EL (cell line): ENCODE results near the gene APOBEC3A.
A peak's percentile ranks its signal among the peaks of the same experiment; 100 is the strongest.

Source experiments
- DNase-seq: peaks from one replicate; pipeline ENCODE4 v3.0.0-alpha.2; 2016

Gene APOBEC3A

DNA sequence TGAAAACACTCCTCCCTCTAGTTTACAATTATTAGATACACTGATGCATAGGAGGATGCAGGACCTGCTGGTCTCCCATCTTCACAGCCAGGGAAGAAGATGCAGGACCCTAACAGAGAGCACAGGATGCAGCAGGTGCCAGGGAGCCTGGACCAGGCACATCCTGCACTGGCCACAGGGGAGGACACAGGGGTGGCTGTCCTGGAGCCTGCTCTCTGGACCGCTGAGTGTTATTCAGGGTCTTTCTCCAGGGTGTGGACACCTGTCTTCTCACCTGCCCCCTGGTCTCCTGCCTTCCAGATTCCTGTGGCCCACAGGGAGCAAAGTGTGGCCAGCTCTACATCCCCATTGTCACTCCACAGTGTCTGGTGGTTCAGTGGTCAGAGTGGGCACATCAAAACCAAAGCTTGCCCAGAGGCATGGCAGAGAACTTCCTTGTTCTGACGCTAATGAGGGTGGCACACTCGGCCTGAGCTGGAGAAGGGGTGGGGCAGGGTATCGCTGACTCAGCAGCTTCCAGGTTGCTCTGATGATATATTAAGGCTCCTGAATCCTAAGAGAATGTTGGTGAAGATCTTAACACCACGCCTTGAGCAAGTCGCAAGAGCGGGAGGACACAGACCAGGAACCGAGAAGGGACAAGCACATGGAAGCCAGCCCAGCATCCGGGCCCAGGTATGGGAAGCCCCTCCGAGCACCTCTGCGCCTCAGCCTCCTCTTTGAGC is at the start of gene APOBEC3A:
Gene APOBEC3A (plus strand): TSS at position 564 of the 725 bp plus-strand sequence. CDS start 83 bp downstream, at position 647.
- DNase-seq: no peak

- no peak for DNase-seq
Measured at GRCh38 chr22:38907767-38908166, 49.6 kb upstream of the APOBEC3A start.

DNA sequence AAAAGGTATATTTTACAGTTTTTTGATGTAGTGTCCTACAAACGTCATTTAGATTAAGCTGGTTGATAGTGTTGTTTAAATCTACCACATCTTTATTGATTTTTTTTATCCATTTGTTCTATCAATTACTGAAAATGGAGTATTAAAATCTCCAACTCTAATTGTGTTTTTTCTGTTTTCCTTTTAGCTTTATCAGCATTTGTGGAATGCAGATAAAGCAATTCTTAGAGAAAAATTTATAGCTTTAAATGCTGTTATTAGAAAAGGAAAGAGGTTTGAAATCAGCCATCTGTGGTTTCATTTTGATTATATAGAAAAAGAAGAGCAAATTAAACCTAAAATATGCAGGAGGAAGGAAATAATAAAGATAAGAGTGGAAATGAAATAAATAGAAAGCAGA is 46.0 kb upstream of the APOBEC3A start:
- DNase-seq: no peak

DNA sequence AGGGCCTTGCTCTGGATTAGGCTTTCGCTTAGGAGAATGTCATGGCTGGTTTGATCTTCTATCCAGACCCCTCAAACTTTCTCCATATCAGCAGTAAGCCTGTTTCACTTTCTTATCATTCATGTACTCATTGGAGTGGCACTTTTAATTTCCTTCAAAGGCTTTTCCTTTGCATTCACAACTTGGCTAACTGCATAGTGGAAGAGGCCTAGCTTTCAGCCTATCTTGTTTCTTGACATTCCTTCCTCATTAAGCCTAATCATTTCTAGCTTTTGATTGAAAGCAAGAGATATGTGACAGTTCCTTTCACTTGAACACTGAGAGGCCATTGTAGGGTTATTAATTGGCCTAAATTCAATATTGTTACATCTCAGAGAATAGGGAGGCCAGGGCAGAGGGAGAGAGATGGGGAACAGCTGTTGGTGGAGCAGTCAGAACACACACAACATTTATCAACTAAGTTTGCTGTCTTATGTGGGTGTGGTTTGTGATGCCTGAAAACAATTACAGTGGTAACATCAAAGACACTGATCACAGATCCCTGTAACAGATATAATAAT is 37.7 kb upstream of the APOBEC3A start:
- no peak for DNase-seq

GRCh38 chr22:38921120-38921519 is 36.3 kb upstream of the APOBEC3A start:
- DNase-seq: no peak

DNA sequence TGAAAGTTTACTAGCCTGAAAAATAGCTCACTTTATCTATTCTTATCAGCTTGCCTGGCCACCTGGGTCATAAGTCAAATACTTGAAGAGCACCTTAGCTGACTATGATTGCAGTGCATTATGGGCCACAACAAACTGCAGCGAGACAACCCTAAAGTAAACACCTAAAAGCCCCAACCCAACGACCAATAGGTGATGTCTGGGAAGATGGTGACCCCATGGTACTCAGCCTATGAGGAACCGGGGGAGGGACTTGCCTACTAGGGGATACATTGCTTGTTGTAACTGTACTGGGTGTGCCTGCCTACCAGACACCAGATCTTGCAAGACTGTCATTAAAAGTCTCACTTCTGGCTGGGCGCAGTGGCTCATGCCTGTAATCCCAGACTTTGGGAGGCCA is 35.6 kb upstream of the APOBEC3A start:
- DNase-seq: no peak

DNA sequence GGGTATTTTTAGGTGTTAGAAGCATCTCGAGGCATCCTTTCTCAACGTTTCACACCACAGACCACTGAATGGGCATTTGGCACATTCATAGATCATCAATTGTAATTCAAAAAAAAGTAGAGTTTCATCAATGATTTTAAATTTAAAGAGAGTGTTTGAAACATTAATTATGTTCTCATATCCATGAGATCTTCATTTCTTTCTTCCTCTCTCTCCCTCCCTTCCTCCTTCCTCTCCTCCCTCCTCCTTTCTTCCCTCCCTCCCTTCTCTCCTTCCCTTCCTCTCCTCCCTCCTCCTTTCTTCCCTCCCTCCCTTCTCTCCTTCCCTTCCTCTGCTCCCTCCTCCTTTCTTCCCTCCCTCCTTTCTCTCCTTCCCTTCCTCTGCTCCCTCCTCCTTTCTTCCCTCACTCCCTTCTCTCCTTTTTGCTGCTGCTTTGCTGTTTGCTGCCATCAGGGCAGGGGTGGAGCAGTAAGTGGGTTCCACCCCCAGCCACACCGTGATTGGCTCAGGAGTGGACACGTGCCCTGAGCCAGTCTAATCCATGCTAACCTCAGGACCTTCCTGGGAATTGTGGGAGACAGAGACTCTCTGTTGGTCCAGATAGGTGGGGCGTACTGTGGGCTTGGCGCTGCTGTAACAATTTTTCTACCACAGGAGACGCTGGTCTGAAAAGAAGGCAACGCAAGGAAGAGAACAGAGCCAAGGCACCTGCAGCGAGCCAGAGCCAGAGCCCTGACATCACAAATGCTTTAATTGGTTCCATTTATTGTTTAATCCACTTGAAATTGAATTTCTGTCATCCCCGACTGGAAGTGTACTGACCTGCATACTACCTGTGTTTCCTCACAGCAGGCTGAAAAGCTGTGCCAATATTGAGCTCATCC is 33.7 kb upstream of the APOBEC3A start:
- DNase-seq: peak; percentile 91

DNA sequence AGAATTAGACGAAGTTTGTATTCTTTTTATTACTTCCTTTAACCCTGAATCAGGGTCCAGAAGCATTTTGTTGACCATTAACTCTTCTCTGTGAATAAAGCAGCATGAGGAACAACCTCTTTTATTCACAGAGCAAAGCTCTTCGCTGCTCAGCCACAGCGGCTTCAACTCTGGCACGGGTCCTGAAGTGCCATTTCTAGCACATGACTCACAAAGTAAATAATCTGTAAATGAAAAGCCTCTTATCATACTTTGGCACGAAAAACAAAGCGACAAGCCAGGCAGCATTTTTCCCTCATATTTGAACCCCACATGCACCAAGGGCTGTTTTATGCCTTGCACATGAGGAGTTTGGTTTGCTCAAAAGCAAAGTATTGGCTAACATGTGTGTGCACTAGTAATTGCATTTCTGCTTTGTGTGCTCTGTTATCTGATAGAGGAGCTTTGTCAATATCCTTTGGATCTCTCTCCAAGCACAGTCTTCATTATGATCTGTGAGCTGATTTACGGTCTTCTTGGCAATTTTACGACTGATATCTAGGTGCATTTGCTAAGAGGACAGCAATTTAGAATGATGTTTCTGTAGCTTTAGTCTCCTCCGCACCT is 33.0 kb upstream of the APOBEC3A start:
- DNase-seq: peak; percentile 93

- peak; percentile 19 for DNase-seq
Measured at GRCh38 chr22:38925571-38926041, 31.8 kb upstream of the APOBEC3A start.

GRCh38 chr22:38927033-38927781 is 30.2 kb upstream of the APOBEC3A start:
- peak; percentile 72 for DNase-seq

GRCh38 chr22:38930512-38930911 is 26.9 kb upstream of the APOBEC3A start:
- DNase-seq: no peak

GRCh38 chr22:38935023-38935422 is 22.4 kb upstream of the APOBEC3A start:
- no peak for DNase-seq

- no peak for DNase-seq
Measured at GRCh38 chr22:38935616-38936015, 21.8 kb upstream of the APOBEC3A start.

DNA sequence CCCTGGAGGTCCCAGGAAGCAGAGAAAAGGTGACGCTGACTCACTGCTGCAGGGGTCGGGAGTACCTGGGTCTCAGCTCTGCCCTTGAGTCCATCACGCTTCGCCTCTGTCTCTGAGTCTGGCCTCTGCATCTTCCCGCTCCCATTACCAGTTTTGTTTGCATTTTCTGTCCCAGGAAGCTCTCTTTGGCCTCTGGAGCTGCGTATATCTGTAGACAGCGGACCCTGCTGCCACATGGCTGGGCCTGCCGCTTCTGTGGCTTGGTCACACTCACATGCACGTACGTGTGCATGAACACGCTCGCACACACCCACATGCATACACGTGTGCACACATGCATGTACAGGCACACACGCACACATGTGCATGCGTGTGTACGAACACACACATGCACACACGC is 20.8 kb upstream of the APOBEC3A start:
- no peak for DNase-seq

GRCh38 chr22:38937036-38937435 is 20.4 kb upstream of the APOBEC3A start:
- DNase-seq: no peak

GRCh38 chr22:38937541-38937940 is 19.9 kb upstream of the APOBEC3A start:
- no peak for DNase-seq

GRCh38 chr22:38938221-38938620 is 19.2 kb upstream of the APOBEC3A start:
- DNase-seq: no peak

GRCh38 chr22:38938925-38939324 is 18.5 kb upstream of the APOBEC3A start:
- no peak for DNase-seq

DNA sequence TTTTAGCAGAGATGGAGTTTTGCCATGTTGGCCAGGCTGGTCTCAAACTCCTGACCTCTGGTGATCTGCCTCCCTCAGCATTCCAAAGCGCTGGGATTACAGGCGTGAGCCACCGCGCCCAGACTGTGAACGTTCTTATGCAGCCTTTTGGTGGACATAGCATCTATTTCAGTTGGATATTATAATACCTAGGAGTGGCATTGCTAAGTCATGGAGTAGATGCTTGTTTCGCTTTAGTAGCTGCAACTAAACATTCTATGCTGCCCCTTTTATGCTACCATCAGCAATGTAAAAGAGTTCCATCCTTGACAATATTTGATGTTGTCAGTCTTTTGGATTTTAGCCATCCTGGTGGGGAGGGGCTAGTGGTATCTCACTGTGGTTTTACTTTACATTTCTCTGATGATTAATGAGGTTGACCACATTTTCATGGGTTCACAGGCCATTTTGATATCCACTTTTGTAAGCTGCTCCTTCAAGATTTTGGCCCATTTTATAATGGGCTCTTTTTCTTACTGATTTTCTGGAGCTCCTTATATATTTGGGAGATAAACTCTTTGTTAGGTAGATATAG is 16.5 kb upstream of the APOBEC3A start:
- no peak for DNase-seq

- DNase-seq: no peak
Measured at GRCh38 chr22:38941488-38941987, 15.9 kb upstream of the APOBEC3A start.

GRCh38 chr22:38942702-38943101 is 14.7 kb upstream of the APOBEC3A start:
- DNase-seq: no peak

DNA sequence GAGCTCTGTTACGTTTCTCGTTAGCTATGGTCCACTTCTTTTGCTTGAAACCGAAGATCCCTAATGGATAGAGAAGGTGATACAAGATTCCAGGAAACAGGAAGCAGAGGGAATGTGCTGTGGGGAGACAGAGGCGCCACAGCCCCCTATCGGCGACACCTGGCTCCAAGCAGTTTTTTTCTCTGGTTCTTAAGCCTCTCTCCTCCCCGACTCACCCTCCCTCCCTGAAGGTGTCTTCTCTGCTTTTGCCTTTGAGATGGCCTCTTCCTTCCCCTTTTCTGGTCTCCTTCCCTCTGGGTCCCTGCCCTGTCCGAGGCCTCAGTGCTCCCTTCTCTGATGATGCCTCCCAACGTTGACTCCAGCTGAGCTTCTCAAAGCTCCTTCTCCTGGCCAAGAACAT is 14.2 kb upstream of the APOBEC3A start:
- no peak for DNase-seq
